Upper lobe of left lung (tissue), 6 donors: ENCODE data around the gene ENTHD1. TPM values are rescaled to one million over a fixed set of nuclear protein-coding genes. Genes with fewer than 3 reads are reported as not detected.
"Not testable (repeated sequence)": the region's sequence is repeated elsewhere in the genome, so short reads cannot be mapped to it uniquely, and the experiment has no call there.

Experiments used
- ATAC-seq, 2 donors: fragments of 200-7000 bp; cut with Tn5 transposase; one replicate each; pipeline ENCODE4 v1.9.1; 2022; ENCODE audit warnings: mild to moderate bottlenecking in 2 of 2, moderate library complexity in 2 of 2; ENCODE audit not compliant: low FRiP score in 2 of 2
- DNase-seq, 2 donors: peaks; one replicate each; pipeline ENCODE4 v3.0.0-alpha.2; 2019 to 2020
- H3K27ac ChIP-seq, 4 donors: fragments of 200-600 bp; sonication (generic); one replicate each; pipeline ENCODE4 v1.5.1; 2016 to 2019
- H3K27me3 ChIP-seq, 4 donors: fragments of 200-600 bp; sonication (generic); one replicate each; pipeline ENCODE4 v1.5.1; 2017 to 2019
- H3K36me3 ChIP-seq, 4 donors: fragments of 200-600 bp; sonication (generic); one replicate each; pipeline ENCODE4 v1.5.1; 2016 to 2019
- H3K4me1 ChIP-seq, 4 donors: fragments of 200-600 bp; sonication (generic); one replicate each; pipeline ENCODE4 v1.5.1; 2018 to 2019
- H3K4me3 ChIP-seq, 4 donors: fragments of 200-600 bp; sonication (generic); one replicate each; pipeline ENCODE4 v1.5.1; 2017 to 2019; ENCODE audit warnings: mild to moderate bottlenecking in 2 of 4, moderate library complexity in 1 of 4
- H3K9me3 ChIP-seq, 4 donors: fragments of 200-600 bp; sonication (generic); one replicate each; pipeline ENCODE4 v1.5.1; 2018 to 2019
- EP300 ChIP-seq, 4 donors: sonication (generic); formaldehyde crosslinking; IDR thresholded peaks; one replicate each; pipeline ENCODE4 v1.5.1; 2017; ENCODE audit warnings: antibody characterized with exemption in 4 of 4, control low read depth in 2 of 4
- POLR2A ChIP-seq, 4 donors: fragments of 450-650 bp; IDR thresholded peaks; one replicate each; pipeline ENCODE4 v1.5.1; 2016 to 2017; ENCODE audit warnings: antibody characterized with exemption in 4 of 4, mild to moderate bottlenecking in 2 of 4
- POLR2AphosphoS5 ChIP-seq, 2 donors: sonication (generic); formaldehyde crosslinking; IDR thresholded peaks; one replicate each; pipeline ENCODE4 v1.5.1; 2017; ENCODE audit warnings: antibody characterized with exemption in 2 of 2
- WGBS, 2 donors: methylation state at CpG; one replicate each; pipeline ENCODE4 v1.1.5; 2017 to 2018; 5-methylcytosine and 5-hydroxymethylcytosine counted together
- total RNA-seq, 6 donors: library from RNA; depleted of rRNA in 4 of 6; stranded (reverse); fragments of >200 nt in 4 of 6; gene quantifications; one replicate each; pipeline versions ENCODE4 v1.1.0 to v1.2.1, GENCODE V29; 2016 to 2021
- TF ChIP-seq, protein P1 (sequence below), 6 experiments: fragments of 450-650 bp in 4 of 6; fragments of 200-600 bp in 2 of 6; sonication (generic) in 2 of 6; IDR thresholded peaks; one replicate each; pipeline ENCODE4 v1.5.1; 2016 to 2019; ENCODE audit warnings: antibody characterized with exemption in 6 of 6
- donor health status: DM: no; HTN: no; CAD: no; lungs with moderate emphysema.
- donor health status: DM: no; HTN: yes; CAD: no; lungs with severe emphysema.

The ENTHD1 gene
- total RNA-seq, 6 donors from 2014 or later = 0.09 TPM; not detected in 5

DNA sequence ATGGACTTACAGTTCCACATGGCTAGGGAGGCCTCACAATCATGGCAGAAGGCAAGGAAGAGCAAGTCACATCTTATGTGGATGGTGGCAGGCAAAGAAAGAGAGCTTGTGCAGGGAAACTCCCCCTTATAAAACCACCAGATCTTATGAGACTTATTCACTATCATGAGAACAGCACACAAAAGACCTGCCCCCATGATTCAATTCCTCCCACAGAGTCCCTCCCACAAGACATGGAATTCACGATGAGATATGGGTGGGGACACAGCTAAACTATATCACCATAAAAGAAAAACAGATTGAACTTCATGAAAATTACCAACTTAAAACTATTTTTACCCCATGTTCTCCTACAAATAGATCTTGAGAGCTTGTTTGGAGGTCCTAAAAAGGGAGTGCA, 19.6 kb downstream of the ENTHD1 start:
- DNase-seq = no peak
- TF ChIP-seq EP300 (IDR thresholded peaks at IDR 0.05) = no peak
- Histone ChIP-seq H3K36me3 (no peaks in the 10 kb centered on the region), H3K4me3 (no peak overlapping the region), H3K9me3 (no peaks in the 10 kb centered on the region), H3K4me1 (no peaks in the 10 kb centered on the region), H3K27ac (no peak overlapping the region), H3K27me3 (no peaks in the 10 kb centered on the region)
- WGBS, 2 donors = 55 to 69% methylated on average over 1 of the region's 1 CpG
- no peak for ATAC-seq

DNA sequence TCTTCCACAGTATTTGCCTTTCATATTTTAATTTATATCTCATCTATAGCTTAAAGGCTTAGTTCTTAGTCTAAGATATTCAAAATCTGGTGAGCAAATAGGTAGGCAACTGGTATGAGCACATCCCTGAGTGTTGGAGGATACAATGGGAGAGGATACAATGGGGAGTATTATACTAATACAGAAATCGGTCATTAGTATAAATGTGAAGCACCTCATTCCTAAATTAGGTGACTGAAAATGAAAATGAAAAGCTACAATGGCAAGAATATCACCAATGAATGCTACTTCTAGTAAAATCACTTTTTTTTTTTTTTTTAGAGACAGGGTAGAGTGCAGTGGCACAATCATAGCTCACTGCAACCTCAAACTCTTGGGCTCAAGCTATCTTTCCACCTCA, 21.0 kb downstream of the ENTHD1 start:
- H3K27me3 ChIP-seq = no peaks in the 10 kb centered on the region
- TF ChIP-seq POLR2AphosphoS5 (IDR thresholded peaks at IDR 0.05) (no peak), POLR2A (IDR thresholded peaks at IDR 0.05) (no peak), EP300 (IDR thresholded peaks at IDR 0.05) (no peak)
- TF ChIP-seq, protein P1, sequence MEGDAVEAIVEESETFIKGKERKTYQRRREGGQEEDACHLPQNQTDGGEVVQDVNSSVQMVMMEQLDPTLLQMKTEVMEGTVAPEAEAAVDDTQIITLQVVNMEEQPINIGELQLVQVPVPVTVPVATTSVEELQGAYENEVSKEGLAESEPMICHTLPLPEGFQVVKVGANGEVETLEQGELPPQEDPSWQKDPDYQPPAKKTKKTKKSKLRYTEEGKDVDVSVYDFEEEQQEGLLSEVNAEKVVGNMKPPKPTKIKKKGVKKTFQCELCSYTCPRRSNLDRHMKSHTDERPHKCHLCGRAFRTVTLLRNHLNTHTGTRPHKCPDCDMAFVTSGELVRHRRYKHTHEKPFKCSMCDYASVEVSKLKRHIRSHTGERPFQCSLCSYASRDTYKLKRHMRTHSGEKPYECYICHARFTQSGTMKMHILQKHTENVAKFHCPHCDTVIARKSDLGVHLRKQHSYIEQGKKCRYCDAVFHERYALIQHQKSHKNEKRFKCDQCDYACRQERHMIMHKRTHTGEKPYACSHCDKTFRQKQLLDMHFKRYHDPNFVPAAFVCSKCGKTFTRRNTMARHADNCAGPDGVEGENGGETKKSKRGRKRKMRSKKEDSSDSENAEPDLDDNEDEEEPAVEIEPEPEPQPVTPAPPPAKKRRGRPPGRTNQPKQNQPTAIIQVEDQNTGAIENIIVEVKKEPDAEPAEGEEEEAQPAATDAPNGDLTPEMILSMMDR (IDR thresholded peaks at IDR 0.05) = no peak
- no peak overlapping the region for H3K27ac ChIP-seq
- H3K4me1 ChIP-seq = no peaks in the 10 kb centered on the region
- DNase-seq (no peak), ATAC-seq (no peak)
- WGBS, 2 donors = 85 to 93% methylated on average over 1 of the region's 1 CpG
- H3K9me3 ChIP-seq = no peaks in the 10 kb centered on the region
- H3K36me3 ChIP-seq = no peaks in the 10 kb centered on the region
- H3K4me3 ChIP-seq = no peak overlapping the region

DNA sequence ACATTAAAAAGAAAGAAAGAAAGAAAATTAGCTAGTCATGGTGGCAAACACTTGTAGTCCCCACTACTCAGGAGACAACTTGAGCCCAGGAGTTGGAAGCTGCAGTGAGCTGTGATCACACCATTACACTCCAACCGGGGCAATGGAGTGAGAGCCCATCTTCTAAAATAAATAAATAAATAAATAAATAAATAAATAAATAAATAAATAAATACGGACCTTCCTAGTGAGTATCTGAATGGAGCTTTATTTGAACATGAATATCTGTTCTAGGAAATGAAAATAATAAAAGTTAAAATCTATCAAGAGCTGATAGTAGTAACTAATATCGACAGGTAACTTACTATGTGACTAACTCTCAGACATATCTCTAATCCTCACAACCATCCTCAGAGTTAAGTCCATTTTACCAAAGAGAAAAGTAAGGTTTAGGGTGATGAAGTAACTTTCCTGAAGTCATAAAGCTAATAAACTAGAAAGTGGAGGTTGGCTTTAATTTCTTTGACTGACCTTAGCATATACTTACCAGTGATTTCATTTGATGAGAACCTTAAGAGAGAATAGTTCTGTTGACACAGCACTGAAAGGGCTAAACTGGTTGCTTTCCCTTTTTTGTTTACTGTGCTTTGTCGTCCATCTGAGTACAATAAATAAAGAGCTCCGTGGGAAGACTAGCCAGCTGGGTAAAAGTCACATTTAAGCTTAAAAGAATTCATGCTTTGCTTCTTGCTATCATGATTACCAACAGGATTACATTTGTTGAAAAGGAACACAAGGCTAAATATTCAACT, 22.4 kb downstream of the ENTHD1 start:
- Histone ChIP-seq H3K27me3 (no peaks in the 10 kb centered on the region), H3K9me3 (no peaks in the 10 kb centered on the region), H3K4me3 (no peak overlapping the region), H3K4me1 (no peaks in the 10 kb centered on the region), H3K27ac (no peak overlapping the region), H3K36me3 (no peaks in the 10 kb centered on the region)
- ATAC-seq = no peak
- TF ChIP-seq, protein P1 (IDR thresholded peaks at IDR 0.05) = no peak
- TF ChIP-seq POLR2AphosphoS5 (IDR thresholded peaks at IDR 0.05) (no peak), EP300 (IDR thresholded peaks at IDR 0.05) (no peak), POLR2A (IDR thresholded peaks at IDR 0.05) (no peak)
- 70 to 76% methylated on average over 5 of the region's 5 CpGs for WGBS, 2 donors
- DNase-seq = no peak

DNA sequence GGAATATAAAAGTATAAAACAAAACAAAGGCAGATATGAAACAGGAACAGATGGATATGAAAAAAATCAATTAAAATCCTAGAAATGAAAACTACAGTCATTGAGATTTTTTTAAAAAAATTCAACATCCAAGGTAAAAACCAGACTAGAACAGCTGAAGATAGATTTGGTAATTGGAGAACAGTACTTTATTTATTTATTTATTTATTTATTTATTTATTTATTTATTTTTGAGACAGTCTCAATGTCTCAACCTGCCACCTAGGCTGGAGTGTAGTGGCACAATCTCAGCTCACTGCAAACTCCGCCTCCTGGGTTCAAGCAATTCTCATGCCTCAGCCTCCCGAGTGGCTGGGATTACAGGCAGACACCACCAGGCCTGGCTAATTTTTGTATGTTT, 23.8 kb downstream of the ENTHD1 start:
- WGBS, 2 donors = 91 to 100% methylated on average over 2 of the region's 2 CpGs

DNA sequence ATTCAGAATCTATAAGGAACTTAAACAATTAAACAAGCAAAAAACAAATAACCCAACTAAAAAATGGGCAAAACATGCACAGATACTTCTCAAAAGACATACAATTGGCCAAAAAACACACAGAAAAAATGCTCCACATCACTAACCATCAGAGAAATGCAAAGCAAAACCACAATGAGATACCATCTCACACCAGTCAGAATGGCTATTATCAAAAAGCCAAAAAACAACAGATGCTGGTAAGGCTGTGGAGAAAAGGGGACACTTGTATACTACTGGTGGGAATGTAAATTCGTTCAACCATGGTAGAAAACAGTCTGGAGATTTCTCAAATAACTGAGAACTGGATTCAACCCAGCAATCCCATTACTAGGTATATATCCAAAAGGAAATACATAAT, 24.8 kb downstream of the ENTHD1 start:
- WGBS, 2 donors = 67 to 74% methylated on average over 1 of the region's 1 CpG
- no peak overlapping the region for H3K27ac ChIP-seq
- ATAC-seq (no peak), DNase-seq (no peak)
- H3K4me1 ChIP-seq = no peaks in the 10 kb centered on the region
- H3K36me3 ChIP-seq = no peaks in the 10 kb centered on the region
- H3K9me3 ChIP-seq = no peaks in the 10 kb centered on the region
- TF ChIP-seq POLR2AphosphoS5 (IDR thresholded peaks at IDR 0.05) = no peak
- no peak for TF ChIP-seq EP300 (IDR thresholded peaks at IDR 0.05)
- TF ChIP-seq POLR2A (IDR thresholded peaks at IDR 0.05) = no peak
- TF ChIP-seq, protein P1 (IDR thresholded peaks at IDR 0.05) = no peak
- H3K27me3 ChIP-seq = no peaks in the 10 kb centered on the region
- no peak overlapping the region for H3K4me3 ChIP-seq

More for the DNA sequence above, 23.8 kb downstream of the ENTHD1 start:
- ATAC-seq, H3K27me3 ChIP-seq, H3K27ac ChIP-seq, DNase-seq, H3K4me1 ChIP-seq, H3K36me3 ChIP-seq, H3K4me3 ChIP-seq, H3K9me3 ChIP-seq: not testable (repeated sequence)
